GM23248 (cell line): ENCODE measurements around the gene HOXB5. TPM values are rescaled to one million over a fixed set of nuclear protein-coding genes. Genes with fewer than 3 reads are reported as not detected.

Experiments
- DNase-seq: peaks from one replicate; pipeline ENCODE4 v3.0.0-alpha.2; 2015
- H2AFZ ChIP-seq: fragments of 200-600 bp; sonication (generic); 2 replicates; pipeline ENCODE4 v1.6.1; 2016; ENCODE audit warnings: antibody characterized with exemption
- H3F3A ChIP-seq: fragments of 200-600 bp; sonication (generic); 2 replicates; pipeline ENCODE4 v1.6.1; 2016; ENCODE audit warnings: mild to moderate bottlenecking, antibody characterized with exemption, mixed run types; ENCODE audit not compliant: insufficient read depth
- H3K27ac ChIP-seq: fragments of 200-600 bp; sonication (generic); 2 replicates; pipeline ENCODE4 v1.5.1; 2016; ENCODE audit warnings: mild to moderate bottlenecking
- H3K27me3 ChIP-seq: fragments of 200-600 bp; sonication (generic); replicated peaks from 2 replicates; pipeline ENCODE4 v1.6.1; 2016; ENCODE audit warnings: mild to moderate bottlenecking; ENCODE audit not compliant: insufficient read depth
- H3K36me3 ChIP-seq: fragments of 200-600 bp; sonication (generic); 2 replicates; pipeline ENCODE4 v1.6.1; 2016; ENCODE audit warnings: low read depth, mild to moderate bottlenecking
- H3K4me1 ChIP-seq: fragments of 200-600 bp; sonication (generic); 2 replicates; pipeline ENCODE4 v1.6.1; 2016; ENCODE audit warnings: mild to moderate bottlenecking; ENCODE audit not compliant: insufficient read depth
- H3K4me2 ChIP-seq: fragments of 200-600 bp; sonication (generic); one replicate; pipeline ENCODE4 v1.6.1; 2016; ENCODE audit warnings: mild to moderate bottlenecking; ENCODE audit not compliant: unreplicated experiment
- H3K4me3 ChIP-seq: fragments of 200-600 bp; sonication (generic); 2 replicates; pipeline ENCODE4 v1.5.1; 2016; ENCODE audit warnings: mild to moderate bottlenecking
- H3K79me2 ChIP-seq: fragments of 200-600 bp; sonication (generic); 2 replicates; pipeline ENCODE4 v1.6.1; 2016; ENCODE audit warnings: mild to moderate bottlenecking; ENCODE audit not compliant: insufficient read depth
- H3K9ac ChIP-seq: fragments of 200-600 bp; sonication (generic); 2 replicates; pipeline ENCODE4 v1.6.1; 2016; ENCODE audit warnings: mild to moderate bottlenecking
- H3K9me2 ChIP-seq: fragments of 200-600 bp; sonication (generic); 2 replicates; pipeline ENCODE4 v1.6.1; 2016; ENCODE audit warnings: mixed run types, mild to moderate bottlenecking, moderate library complexity; ENCODE audit not compliant: insufficient read depth
- H3K9me3 ChIP-seq: fragments of 200-600 bp; sonication (generic); one replicate; pipeline ENCODE4 v1.6.1; 2017; ENCODE audit warnings: low read depth
- H4K20me1 ChIP-seq: fragments of 200-600 bp; sonication (generic); 2 replicates; pipeline ENCODE4 v1.6.0; 2016; ENCODE audit not compliant: insufficient read depth
- EZH2 ChIP-seq: fragments of 200-600 bp; sonication (generic); IDR thresholded peaks from 2 replicates; pipeline ENCODE4 v1.6.1; 2018; ENCODE audit warnings: antibody characterized with exemption, mild to moderate bottlenecking; ENCODE audit not compliant: insufficient read depth, poor library complexity, severe bottlenecking
- EZH2phosphoT487 ChIP-seq: fragments of 200-600 bp; sonication (generic); IDR thresholded peaks from 2 replicates; pipeline ENCODE4 v1.6.1; 2018; ENCODE audit warnings: antibody characterized with exemption, moderate library complexity, mild to moderate bottlenecking, low read depth; ENCODE audit not compliant: insufficient read depth
- WGBS, 2 experiments: methylation state at CpG; one replicate each; pipeline ENCODE4 v1.1.6; 2015 to 2017; ENCODE audit warnings: low lambda C conversion rate in 2 of 2, low coverage in 1 of 2; ENCODE audit errors: missing lambda C conversion rate in 2 of 2; 5-methylcytosine and 5-hydroxymethylcytosine counted together
- in situ Hi-C: fragments of 300-500 bp; cut with MboI; formaldehyde crosslinking; loops from 2 replicates; pipeline ENCODE4 v1.15.0; 2020
- polyA plus RNA-seq: library from polyadenylated mRNA; unstranded; fragments of >200 nt; fragmentation: Nextera tagmentation; extraction: Ambion mirVana; gene quantifications from 2 replicates; pipeline ENCODE4 v1.2.1, GENCODE V29; 2016
- total RNA-seq: library from RNA; depleted of rRNA; stranded (reverse); fragments of >200 nt; shearing (Covaris generic); gene quantifications from 2 replicates; pipeline ENCODE4 v1.2.3, GENCODE V29; 2014

HOXB5 gene
- total and polyA plus RNA-seq, 2 experiments from 2014 or later, result 0.22 to 2.0 TPM

DNA sequence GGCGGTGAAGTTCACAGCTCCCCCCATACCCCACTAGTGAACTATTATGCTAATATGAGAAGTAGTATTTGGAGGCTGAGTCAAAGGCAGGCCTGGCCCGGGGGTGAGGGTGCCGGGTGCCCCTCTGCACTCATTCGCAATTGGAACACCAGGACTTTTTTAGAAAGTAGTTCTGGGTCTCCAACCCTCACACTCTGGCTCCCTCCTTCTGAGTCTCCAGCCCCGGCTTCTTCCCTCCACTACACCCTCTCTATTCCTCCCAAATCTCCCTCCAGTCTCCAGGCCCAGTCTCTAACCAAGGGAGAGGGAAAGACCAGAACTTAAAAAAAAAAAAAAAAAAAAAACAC is 37.4 kb downstream of the HOXB5 start:
- Histone ChIP-seq H3K27me3 (no peaks in the 10 kb centered on the region), H3K4me1 (peaks cover 22% of the 10 kb centered on the region), H2AFZ (peak overlapping the region; percentile 46; the same call in 1 of the 2 replicates), H3K9ac (peak overlapping the region; percentile 41), H3K36me3 (no peaks in the 10 kb centered on the region), H4K20me1 (no peaks in the 10 kb centered on the region), H3K9me2 (no peaks in the 10 kb centered on the region), H3K4me2 (peak overlapping the region; percentile 71), H3K27ac (peak overlapping the region; percentile 33), H3K79me2 (peaks cover 58% of the 10 kb centered on the region), H3F3A (peaks cover 17% of the 10 kb centered on the region), H3K4me3 (0 out of 2 replicates have a peak overlapping the region, but pooled peaks have one; percentile 45), H3K9me3 (no peaks in the 10 kb centered on the region)
- TF ChIP-seq EZH2phosphoT487 (no peak), EZH2 (no peak)
- WGBS, 2 experiments, result 58 to 69% methylated on average over 5 of the region's 5 CpGs
- no peak for DNase-seq
- in situ Hi-C loops, result no loop called here

DNA sequence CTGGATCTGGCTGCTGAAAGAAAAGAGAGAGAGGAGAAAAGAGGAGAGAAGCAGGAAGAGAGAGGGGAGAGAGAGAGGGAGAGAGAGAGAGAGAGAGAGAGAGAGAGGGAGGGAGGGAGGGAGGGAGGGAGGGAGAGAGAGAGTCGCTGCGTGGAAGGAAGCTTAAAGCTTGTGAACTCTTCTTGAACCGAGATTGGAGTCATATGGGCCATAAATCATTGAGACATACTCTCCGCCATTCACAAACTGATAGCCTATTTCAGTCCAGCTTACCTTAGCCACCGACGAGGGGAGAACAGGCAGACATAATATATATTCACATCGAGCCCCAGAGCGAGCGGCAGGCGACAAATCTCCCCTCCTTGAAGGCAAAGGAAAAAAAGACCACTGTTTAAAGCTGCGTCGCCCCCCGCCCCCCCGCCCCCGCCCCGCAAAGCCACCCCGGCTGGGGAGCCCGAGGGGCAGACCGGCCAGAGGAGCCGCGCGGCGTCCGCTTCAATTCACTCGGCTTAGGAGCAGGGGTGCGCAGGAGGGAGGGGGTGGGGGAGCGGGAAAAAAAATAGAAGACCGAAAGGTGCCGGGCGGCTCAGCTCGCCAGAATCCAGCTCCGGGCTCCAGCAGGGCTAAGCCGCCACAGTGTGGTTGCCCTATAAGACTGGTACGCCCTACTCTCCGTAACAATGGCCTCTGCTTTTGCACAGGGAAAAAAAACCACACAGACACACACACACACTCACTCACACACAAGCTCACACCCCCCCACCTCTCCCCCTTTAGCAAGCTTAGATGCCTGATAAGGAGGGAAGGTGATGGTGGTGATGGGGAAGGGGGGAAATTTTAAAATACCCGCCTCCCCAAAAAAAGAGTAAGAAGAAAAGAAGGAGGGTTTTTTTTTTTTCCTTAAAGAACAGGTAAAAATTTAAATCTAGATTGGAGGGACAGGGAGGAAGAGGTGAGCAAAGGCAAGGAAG is 38.0 kb downstream of the HOXB5 start:
- peak overlapping the region; percentile 68 for H3K4me2 ChIP-seq
- 20 to 21% methylated on average over 10 to 36 of the region's 36 CpGs for WGBS, 2 experiments
- H2AFZ ChIP-seq, result peak overlapping the region; percentile 59
- peaks cover 22% of the 10 kb centered on the region for H3K4me1 ChIP-seq
- H4K20me1 ChIP-seq, result no peaks in the 10 kb centered on the region
- TF ChIP-seq EZH2 (no peak), EZH2phosphoT487 (no peak)
- H3F3A ChIP-seq, result peaks cover 17% of the 10 kb centered on the region
- H3K27ac ChIP-seq, result peak overlapping the region; percentile 39; the same call in 1 of the 2 replicates
- H3K36me3 ChIP-seq, result no peaks in the 10 kb centered on the region
- no peaks in the 10 kb centered on the region for H3K9me2 ChIP-seq
- peak; percentile 77 for DNase-seq
- H3K4me3 ChIP-seq, result peak overlapping the region; percentile 46
- H3K9ac ChIP-seq, result peak overlapping the region; percentile 70
- H3K27me3 ChIP-seq, result no peaks in the 10 kb centered on the region
- peaks cover 53% of the 10 kb centered on the region for H3K79me2 ChIP-seq
- no peaks in the 10 kb centered on the region for H3K9me3 ChIP-seq
- in situ Hi-C loops, result no loop called here

DNA sequence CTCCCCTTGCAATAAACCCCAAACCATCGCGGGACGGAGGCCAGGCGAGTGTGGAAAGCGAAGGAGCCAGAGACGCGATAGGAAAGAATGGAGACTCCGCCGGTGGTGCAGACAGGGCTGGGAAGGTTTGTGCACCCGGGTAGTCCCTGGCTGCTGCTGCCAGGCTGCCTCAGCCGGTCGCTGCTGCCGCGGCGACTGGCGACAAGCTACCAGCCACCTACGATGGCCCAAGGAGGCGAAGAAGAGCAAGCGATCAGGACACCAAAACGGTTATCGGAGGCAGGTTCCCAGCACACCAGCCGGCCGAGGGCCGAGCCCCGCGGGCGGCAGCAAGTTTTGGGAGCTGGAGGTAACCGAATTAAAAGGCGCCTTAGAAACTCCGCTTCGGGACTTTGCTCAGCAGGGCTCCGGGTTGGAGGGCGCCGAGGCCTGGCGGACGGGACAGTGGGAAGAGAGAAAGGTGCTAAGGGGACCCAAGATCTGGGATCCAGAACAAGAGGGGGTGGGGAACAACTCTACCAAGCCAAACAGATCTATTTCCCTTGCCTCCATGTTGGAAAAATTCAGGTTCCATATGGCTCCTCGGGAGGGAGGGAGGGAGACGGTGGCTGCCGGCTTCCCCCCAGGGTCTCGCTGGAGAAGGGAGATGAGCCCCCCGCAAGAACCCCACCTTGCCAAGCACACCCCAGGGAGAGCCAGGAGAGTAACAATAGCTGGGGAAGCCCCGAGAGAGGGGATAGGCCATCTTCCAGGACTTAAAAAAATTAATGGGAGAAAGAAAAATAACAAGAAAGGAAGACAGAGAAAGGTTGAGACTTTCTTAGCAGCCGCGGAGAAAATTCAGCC is 38.9 kb downstream of the HOXB5 start:
- Histone ChIP-seq H3K27me3 (no peaks in the 10 kb centered on the region), H3K4me2 (peak overlapping the region; percentile 68), H3K9me3 (no peaks in the 10 kb centered on the region), H3F3A (peaks cover 17% of the 10 kb centered on the region), H2AFZ (peak overlapping the region; percentile 59), H3K36me3 (no peaks in the 10 kb centered on the region; the same call in 1 of the 2 replicates), H4K20me1 (no peaks in the 10 kb centered on the region), H3K79me2 (peaks cover 46% of the 10 kb centered on the region), H3K4me3 (peak overlapping the region; percentile 46), H3K4me1 (peaks cover 22% of the 10 kb centered on the region), H3K27ac (peak overlapping the region; percentile 39; the same call in 1 of the 2 replicates), H3K9me2 (no peaks in the 10 kb centered on the region), H3K9ac (peak overlapping the region; percentile 70)
- in situ Hi-C loops, result no loop called here
- TF ChIP-seq EZH2phosphoT487 (no peak), EZH2 (no peak)
- 78 to 84% methylated on average over 40 to 44 of the region's 44 CpGs for WGBS, 2 experiments
- DNase-seq, result no peak

DNA sequence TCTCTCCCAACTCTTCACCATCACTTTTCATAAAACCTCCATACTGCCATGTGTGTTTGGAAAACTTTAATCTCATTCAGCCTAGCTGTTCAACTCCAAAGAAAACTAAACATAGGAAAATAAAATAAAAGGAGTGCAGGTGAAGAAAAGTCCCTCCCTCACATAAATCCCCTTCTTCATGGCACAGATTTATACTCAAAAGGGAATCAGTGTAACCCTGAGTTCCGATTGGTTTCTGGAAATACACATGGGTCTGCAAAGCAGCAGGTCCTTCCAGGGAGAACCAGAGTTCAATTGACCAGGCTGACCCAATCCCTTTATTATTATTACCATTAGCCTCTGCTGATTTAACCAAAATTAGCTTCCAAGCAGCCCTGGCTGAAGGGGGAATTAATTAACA is 39.8 kb downstream of the HOXB5 start:
- Histone ChIP-seq H4K20me1 (no peaks in the 10 kb centered on the region), H3K36me3 (no peaks in the 10 kb centered on the region; the same call in 1 of the 2 replicates), H3K4me3 (no peak overlapping the region), H3K27ac (no peak overlapping the region), H3K27me3 (no peaks in the 10 kb centered on the region), H3F3A (peaks cover 22% of the 10 kb centered on the region), H3K4me2 (no peak overlapping the region), H3K9me3 (no peaks in the 10 kb centered on the region), H3K9me2 (no peaks in the 10 kb centered on the region), H3K79me2 (peaks cover 39% of the 10 kb centered on the region), H3K4me1 (peaks cover 22% of the 10 kb centered on the region), H2AFZ (no peak overlapping the region), H3K9ac (no peak overlapping the region; the same call in 1 of the 2 replicates)
- in situ Hi-C loops, result no loop called here
- no peak for TF ChIP-seq EZH2phosphoT487
- TF ChIP-seq EZH2, result no peak
- 61 to 71% methylated on average over 1 of the region's 1 CpG for WGBS, 2 experiments
- DNase-seq, result no peak
